AG09319 (cell line): Measurements from ENCODE around the gene ERG28.

Source experiments
- DNase-seq: peaks from one replicate; pipeline ENCODE4 v3.0.0-alpha.2; 2010; ENCODE audit warnings: low read depth; ENCODE audit errors: extremely low read depth
- CTCF ChIP-seq: IDR thresholded peaks from 2 replicates; pipeline ENCODE4 v1.5.1; 2011; ENCODE audit warnings: low read depth, mild to moderate bottlenecking, inconsistent platforms, low read length, moderate library complexity

The ERG28 gene

DNA sequence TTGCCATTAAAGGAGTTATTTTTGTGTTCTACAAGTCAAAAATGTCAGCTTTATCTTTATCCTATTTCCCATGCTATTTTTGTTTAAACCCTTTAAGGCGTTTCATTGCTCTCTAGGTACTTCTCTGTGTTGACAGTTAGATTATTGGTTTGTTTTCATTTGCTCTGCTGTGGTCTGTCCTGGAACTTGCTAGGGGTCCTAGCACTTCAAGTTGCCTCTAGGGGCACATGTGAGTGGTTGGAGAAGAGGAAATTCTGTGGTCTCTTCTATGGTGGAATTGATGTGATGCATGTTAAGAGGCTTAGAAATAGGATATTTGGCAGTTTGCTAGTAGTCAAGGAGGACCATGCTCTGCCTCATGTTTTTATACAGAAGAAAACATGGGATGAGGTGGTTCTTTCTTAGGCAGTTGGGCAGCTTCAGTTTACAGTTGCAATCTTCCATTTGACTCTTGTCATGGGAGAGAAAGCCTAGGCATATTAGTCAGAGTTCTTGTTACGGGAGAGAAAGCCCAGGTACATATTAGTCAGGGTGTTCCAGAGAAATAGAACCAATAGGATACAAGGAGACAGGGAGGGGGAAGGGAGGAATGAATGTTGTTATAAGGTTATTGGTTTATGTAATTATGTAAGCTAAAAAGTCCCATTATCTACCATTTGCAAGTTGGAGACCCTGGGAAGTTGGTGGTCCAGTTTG is 14.7 kb upstream of the ERG28 start:
- no peak for DNase-seq
- no peak for TF ChIP-seq CTCF

- no peak for TF ChIP-seq CTCF
- DNase-seq, result no peak
Measured at GRCh38 chr14:75673345-75674035, 12.8 kb upstream of the ERG28 start.

DNA sequence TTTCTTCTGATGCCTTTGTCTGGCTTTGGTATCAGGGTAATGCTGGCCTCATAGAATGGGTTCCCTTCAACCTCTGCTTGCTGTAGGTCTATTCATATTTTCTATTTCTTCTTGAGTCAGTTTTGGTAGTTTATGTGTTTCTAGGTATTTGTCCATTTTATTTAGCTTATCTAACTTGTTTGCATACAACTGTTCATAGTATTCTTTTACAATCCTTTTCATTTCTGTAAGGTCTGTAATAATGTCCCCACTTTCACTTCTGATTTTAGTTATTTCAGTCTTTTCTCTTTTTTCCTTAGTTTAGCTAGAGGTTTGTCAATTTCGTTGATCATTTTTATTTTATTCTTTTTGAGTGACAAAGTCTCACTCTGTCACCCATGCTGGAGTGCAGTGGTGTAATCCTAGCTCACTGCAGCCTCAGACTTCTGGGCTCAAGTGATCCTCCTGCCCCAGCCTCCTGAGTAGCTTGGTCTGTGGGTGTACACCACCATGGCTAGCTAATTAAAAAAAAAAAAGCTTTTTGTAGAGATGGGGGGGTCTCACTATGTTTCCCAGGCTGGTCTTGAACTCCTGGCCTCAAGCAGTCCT is 12.0 kb upstream of the ERG28 start:
- no peak for DNase-seq
- TF ChIP-seq CTCF, result no peak

- no peak for TF ChIP-seq CTCF
- DNase-seq, result no peak
Measured at GRCh38 chr14:75667099-75667765, 6.6 kb upstream of the ERG28 start.

GRCh38 chr14:75662966-75663365 is 2.3 kb upstream of the ERG28 start:
- DNase-seq, result no peak
- no peak for TF ChIP-seq CTCF

DNA sequence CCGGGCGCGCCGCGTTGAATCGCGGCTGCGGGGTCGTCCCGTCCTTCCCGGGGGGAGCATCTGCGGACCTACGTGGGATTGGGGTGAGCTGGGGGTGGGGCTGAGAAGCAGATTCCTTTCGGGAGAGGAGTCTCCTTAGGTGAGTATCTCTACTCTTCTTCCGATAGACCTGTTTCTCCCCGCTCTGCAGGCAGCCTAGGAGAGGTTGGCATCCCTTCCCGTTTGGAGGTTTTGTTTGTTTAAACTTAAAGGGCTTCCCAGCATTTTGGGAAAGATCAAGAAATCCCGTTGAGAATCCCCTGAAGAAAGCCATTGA is 781 bp upstream of the ERG28 start:
- no peak for DNase-seq
- TF ChIP-seq CTCF, result no peak

DNA sequence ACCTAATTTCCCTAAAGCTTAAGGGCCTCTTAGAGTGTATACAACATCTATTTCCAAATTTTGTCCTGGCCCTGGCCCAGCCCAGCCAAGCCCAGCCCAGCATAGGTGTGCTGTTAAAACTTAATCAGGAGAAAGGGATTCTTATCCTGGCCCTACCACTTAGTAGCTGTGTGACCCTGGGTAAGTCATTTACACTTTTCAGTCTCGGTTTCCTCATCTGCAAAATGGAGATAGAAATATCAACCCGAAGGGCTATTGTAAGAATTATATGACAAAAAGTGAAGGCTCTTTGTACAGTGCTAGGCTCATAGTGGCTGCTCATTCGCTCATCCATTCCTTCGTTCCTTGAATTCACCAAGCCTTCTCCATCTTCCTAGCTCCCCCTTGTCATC is 442 bp downstream of the ERG28 start:
- TF ChIP-seq CTCF, result no peak
- DNase-seq, result no peak
